ENCODE results near the gene CDH7. TPM values are rescaled to one million over a fixed set of nuclear protein-coding genes. Genes with fewer than 3 reads are reported as not detected.

Gene CDH7, protein sequence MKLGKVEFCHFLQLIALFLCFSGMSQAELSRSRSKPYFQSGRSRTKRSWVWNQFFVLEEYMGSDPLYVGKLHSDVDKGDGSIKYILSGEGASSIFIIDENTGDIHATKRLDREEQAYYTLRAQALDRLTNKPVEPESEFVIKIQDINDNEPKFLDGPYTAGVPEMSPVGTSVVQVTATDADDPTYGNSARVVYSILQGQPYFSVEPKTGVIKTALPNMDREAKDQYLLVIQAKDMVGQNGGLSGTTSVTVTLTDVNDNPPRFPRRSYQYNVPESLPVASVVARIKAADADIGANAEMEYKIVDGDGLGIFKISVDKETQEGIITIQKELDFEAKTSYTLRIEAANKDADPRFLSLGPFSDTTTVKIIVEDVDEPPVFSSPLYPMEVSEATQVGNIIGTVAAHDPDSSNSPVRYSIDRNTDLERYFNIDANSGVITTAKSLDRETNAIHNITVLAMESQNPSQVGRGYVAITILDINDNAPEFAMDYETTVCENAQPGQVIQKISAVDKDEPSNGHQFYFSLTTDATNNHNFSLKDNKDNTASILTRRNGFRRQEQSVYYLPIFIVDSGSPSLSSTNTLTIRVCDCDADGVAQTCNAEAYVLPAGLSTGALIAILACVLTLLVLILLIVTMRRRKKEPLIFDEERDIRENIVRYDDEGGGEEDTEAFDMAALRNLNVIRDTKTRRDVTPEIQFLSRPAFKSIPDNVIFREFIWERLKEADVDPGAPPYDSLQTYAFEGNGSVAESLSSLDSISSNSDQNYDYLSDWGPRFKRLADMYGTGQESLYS
- 0.01 TPM in 1 of 5 replicates, not detected in the others for total RNA-seq (2022; extraction: Qiagen RNA extraction)

DNA sequence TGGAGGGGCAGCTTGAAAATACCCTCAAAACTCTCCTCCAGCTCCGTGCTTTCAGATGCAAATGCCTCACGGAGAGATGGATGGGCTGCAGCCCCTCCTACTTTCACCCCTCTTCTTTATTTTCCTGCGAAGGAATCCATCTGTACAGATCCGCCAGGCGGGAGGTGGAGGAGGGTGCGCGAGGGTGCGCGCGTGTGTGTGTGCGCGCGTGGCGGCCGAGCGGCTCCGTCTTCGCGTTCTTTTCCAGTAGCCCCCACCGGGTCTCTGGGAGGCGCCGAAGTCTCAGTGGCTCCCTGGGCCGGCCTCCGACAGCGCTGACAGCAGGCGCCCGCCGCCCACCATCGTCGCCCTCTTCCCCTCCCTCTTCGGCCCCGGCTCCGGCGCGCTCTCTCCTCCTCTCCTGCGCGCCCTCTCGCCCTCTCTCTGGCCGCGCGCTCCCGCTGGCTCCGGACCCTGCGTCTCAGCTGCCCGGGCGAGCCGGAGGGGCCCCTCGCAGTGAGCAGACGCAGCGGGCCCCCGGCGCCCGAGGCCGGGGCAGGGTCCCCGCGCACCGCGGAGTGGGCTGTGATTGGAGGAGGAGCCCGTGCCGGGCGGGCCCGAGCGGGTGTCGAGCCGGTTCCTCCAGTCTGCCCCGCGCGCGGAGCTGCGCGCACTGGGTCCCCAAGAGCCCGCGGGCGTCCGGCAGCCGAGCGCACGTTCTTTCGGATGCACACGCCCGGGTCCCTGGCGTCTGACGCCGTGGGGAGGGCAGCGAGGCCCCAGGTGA, at the start of gene CDH7:
Gene CDH7, plus strand, starts transcription at position 624 of the 766 bp plus-strand sequence. CDS start 11,831 bp downstream, outside the sequence.

Measured in A549 treated with dexamethasone at 1 μM for 4 hours (cell line).